Measurements from ENCODE around the gene IKBKE.

The IKBKE gene

DNA sequence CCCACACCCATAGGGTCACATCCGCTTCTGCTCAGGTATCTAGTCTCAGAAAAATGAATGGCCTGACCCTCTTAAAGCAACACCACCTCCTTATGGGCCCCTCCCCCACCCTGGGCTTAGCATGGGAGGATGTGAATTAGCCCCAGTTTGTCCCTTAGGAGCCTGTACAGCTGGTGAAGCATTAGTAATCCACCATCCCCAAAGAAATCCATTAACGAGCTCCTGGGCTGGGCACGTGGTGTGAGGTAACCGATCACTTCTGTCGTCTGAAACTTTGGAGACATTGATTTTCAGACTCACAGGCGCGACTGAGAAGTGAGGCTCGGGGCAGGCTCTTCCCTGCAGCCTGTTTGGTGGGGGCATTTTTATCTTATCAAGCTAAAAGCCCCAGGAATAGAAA lies 47.5 kb downstream of the IKBKE start:
- no peak overlapping the region for H3K9ac ChIP-seq (ENCODE audit: low read length)
- no peak overlapping the region for H3K4me3 ChIP-seq (ENCODE audit: low read length)
- no peaks in the 10 kb centered on the region for H3K36me3 ChIP-seq (replicated peaks; ENCODE audit: low read depth, low read length)
- H2AFZ ChIP-seq (ENCODE audit: low read depth, low read length) = no peak overlapping the region
- H3K9me3 ChIP-seq (ENCODE audit: insufficient read depth, low read length) = 0 out of 2 replicates have a peak, but pooled peaks cover 3% of the 10 kb centered on the region
- no peaks in the 10 kb centered on the region for H3K79me2 ChIP-seq (ENCODE audit: low read length)
- TF ChIP-seq, protein P1, sequence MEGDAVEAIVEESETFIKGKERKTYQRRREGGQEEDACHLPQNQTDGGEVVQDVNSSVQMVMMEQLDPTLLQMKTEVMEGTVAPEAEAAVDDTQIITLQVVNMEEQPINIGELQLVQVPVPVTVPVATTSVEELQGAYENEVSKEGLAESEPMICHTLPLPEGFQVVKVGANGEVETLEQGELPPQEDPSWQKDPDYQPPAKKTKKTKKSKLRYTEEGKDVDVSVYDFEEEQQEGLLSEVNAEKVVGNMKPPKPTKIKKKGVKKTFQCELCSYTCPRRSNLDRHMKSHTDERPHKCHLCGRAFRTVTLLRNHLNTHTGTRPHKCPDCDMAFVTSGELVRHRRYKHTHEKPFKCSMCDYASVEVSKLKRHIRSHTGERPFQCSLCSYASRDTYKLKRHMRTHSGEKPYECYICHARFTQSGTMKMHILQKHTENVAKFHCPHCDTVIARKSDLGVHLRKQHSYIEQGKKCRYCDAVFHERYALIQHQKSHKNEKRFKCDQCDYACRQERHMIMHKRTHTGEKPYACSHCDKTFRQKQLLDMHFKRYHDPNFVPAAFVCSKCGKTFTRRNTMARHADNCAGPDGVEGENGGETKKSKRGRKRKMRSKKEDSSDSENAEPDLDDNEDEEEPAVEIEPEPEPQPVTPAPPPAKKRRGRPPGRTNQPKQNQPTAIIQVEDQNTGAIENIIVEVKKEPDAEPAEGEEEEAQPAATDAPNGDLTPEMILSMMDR (IDR thresholded peaks at IDR 0.05; ENCODE audit: low read depth, low read length) = no peak
- TF ChIP-seq EZH2phosphoT487 (IDR thresholded peaks at IDR 0.05; ENCODE audit: low read depth) = no peak
- H3K4me2 ChIP-seq (ENCODE audit: low read length) = no peak overlapping the region
- H4K20me1 ChIP-seq (ENCODE audit: insufficient read depth, low read length) = no peaks in the 10 kb centered on the region
- no peak overlapping the region for H3K27ac ChIP-seq (ENCODE audit: low read length)
- H3K4me1 ChIP-seq (ENCODE audit: low read length) = peaks cover 24% of the 10 kb centered on the region
- H3K27me3 ChIP-seq (ENCODE audit: low read depth, low read length) = no peaks in the 10 kb centered on the region

- H3K9me3 ChIP-seq (ENCODE audit: insufficient read depth, low read length) = 0 out of 2 replicates have a peak, but pooled peaks cover 3% of the 10 kb centered on the region
- no peak overlapping the region for H3K4me2 ChIP-seq (ENCODE audit: low read length)
- H3K36me3 ChIP-seq (replicated peaks; ENCODE audit: low read depth, low read length) = no peaks in the 10 kb centered on the region
- no peak overlapping the region for H3K9ac ChIP-seq (ENCODE audit: low read length)
- peaks cover 24% of the 10 kb centered on the region for H3K4me1 ChIP-seq (ENCODE audit: low read length)
- H3K79me2 ChIP-seq (ENCODE audit: low read length) = no peaks in the 10 kb centered on the region
- TF ChIP-seq, protein P1 (IDR thresholded peaks at IDR 0.05; ENCODE audit: low read depth, low read length) = no peak
- TF ChIP-seq EZH2phosphoT487 (IDR thresholded peaks at IDR 0.05; ENCODE audit: low read depth) = no peak
- no peaks in the 10 kb centered on the region for H3K27me3 ChIP-seq (ENCODE audit: low read depth, low read length)
- no peak overlapping the region for H3K27ac ChIP-seq (ENCODE audit: low read length)
- no peaks in the 10 kb centered on the region for H4K20me1 ChIP-seq (ENCODE audit: insufficient read depth, low read length)
- H3K4me3 ChIP-seq (ENCODE audit: low read length) = no peak overlapping the region
- H2AFZ ChIP-seq (ENCODE audit: low read depth, low read length) = no peak overlapping the region
These were observed 47.9 kb downstream of the IKBKE start for GRCh38 chr1:206518206-206518605.

DNA sequence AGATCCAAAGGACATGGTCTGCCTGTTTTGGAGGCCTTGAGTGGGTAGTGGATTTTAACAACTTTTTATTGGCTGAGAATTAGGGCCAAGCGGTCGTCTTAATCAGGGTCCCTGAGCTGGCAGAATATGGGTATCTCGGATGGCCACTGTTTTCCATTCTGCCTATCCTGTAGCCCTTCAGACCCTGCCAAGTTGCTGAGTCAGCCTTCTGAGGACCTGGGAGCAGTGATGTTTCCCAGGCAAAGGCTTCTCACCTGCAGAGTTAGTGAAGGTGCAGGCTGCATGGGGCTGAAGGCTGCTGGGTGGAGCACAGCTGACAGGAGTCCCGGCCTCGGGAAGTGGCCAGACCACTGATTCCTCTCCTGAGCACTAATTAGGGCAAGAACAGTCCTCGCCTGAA lies 48.5 kb downstream of the IKBKE start:
- Histone ChIP-seq H3K4me2 (ENCODE audit: low read length) (no peak overlapping the region), H4K20me1 (ENCODE audit: insufficient read depth, low read length) (no peaks in the 10 kb centered on the region), H3K79me2 (ENCODE audit: low read length) (no peaks in the 10 kb centered on the region), H3K4me3 (ENCODE audit: low read length) (no peak overlapping the region), H3K27ac (ENCODE audit: low read length) (no peak overlapping the region), H2AFZ (ENCODE audit: low read depth, low read length) (no peak overlapping the region), H3K4me1 (ENCODE audit: low read length) (peaks cover 24% of the 10 kb centered on the region), H3K9ac (ENCODE audit: low read length) (no peak overlapping the region), H3K36me3 (replicated peaks; ENCODE audit: low read depth, low read length) (no peaks in the 10 kb centered on the region), H3K9me3 (ENCODE audit: insufficient read depth, low read length) (0 out of 2 replicates have a peak, but pooled peaks cover 3% of the 10 kb centered on the region), H3K27me3 (ENCODE audit: low read depth, low read length) (no peaks in the 10 kb centered on the region)
- no peak for TF ChIP-seq EZH2phosphoT487 (IDR thresholded peaks at IDR 0.05; ENCODE audit: low read depth)
- TF ChIP-seq, protein P1 (IDR thresholded peaks at IDR 0.05; ENCODE audit: low read depth, low read length) = no peak

- no peak overlapping the region for H3K4me3 ChIP-seq (ENCODE audit: low read length)
- no peak overlapping the region for H3K27ac ChIP-seq (ENCODE audit: low read length)
- no peak overlapping the region for H2AFZ ChIP-seq (ENCODE audit: low read depth, low read length)
- no peaks in the 10 kb centered on the region for H3K27me3 ChIP-seq (ENCODE audit: low read depth, low read length)
- H3K9me3 ChIP-seq (ENCODE audit: insufficient read depth, low read length) = 0 out of 2 replicates have a peak, but pooled peaks cover 3% of the 10 kb centered on the region
- TF ChIP-seq EZH2phosphoT487 (IDR thresholded peaks at IDR 0.05; ENCODE audit: low read depth) = no peak
- TF ChIP-seq, protein P1 (IDR thresholded peaks at IDR 0.05; ENCODE audit: low read depth, low read length) = no peak
- no peak overlapping the region for H3K4me2 ChIP-seq (ENCODE audit: low read length)
- H3K9ac ChIP-seq (ENCODE audit: low read length) = no peak overlapping the region
- H3K4me1 ChIP-seq (ENCODE audit: low read length) = peaks cover 31% of the 10 kb centered on the region
- no peaks in the 10 kb centered on the region for H4K20me1 ChIP-seq (ENCODE audit: insufficient read depth, low read length)
- H3K36me3 ChIP-seq (replicated peaks; ENCODE audit: low read depth, low read length) = no peaks in the 10 kb centered on the region
- H3K79me2 ChIP-seq (ENCODE audit: low read length) = no peaks in the 10 kb centered on the region
These were observed 50.9 kb downstream of the IKBKE start for GRCh38 chr1:206521127-206521526.
